Eye (tissue), 1 donor: ENCODE measurements around the gene ME3.
"Not testable (repeated sequence)": the region's sequence is repeated elsewhere in the genome, so short reads cannot be mapped to it uniquely, and the experiment has no call there.

Experiments used
- DNase-seq: peaks from one replicate; pipeline ENCODE4 v3.0.0-alpha.2; 2015

Gene ME3

DNA sequence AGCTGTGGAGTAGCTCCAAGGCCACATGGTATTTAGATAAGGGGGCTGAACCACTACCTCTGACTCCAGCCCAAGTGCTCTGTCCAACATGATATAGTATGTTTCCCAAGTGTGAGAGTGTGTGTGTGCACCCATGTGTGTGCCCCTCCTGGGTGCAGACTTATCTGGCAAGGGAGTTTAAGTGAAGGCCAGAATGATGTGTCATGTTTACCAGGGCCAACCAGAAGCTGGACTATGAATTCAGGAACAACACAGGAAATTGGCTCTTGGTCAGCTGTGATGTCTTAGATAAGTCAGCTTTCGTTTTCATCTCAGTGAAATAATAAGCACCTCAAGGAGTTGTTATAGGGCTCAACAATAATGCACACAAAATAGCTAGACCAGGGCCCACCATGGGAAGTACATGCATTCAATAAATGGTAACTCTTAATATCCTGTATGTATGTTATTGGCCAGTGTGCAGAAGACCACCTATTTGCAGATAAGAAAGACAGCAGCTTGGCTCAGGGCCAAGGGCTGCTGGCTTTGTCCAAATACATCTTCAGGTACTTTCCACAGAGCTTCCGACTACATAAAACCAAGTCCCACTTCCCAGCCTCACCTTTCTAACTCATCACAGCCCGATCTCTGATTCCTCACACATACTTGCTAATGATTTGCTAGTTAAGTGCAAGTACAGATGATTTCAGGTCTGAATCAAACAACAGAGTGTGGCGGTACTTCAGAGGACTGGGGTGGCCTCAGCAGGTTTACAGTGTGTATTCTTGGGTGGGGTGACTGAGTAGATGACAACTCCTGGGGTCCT, 120.9 kb downstream of the ME3 start:
- DNase-seq = peak; percentile 9

DNA sequence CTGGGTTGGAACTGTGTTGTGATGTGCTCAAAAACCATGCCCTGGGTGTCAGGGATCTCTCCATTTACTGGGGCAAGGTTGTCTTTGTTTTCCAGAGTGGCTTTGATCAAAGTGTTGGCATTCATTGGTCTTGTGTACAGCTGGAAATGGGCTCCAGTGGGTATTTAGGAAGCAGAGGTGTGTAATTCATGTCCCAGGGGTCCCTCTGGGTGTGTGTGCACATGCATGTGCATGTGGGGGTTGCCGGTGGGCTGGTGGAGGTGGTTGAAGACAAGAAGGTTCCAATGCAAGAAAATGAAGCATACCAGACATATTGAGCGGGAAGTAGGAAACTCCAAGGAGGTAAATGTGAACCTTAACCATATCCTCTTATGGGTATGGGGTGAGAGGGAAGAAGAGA, 121.7 kb downstream of the ME3 start:
- no peak for DNase-seq

GRCh38 chr11:86548271-86548917, 124.0 kb downstream of the ME3 start:
- peak; percentile 46 for DNase-seq

- DNase-seq = peak; percentile 17
These were observed 124.7 kb downstream of the ME3 start for GRCh38 chr11:86547727-86548126.

DNA sequence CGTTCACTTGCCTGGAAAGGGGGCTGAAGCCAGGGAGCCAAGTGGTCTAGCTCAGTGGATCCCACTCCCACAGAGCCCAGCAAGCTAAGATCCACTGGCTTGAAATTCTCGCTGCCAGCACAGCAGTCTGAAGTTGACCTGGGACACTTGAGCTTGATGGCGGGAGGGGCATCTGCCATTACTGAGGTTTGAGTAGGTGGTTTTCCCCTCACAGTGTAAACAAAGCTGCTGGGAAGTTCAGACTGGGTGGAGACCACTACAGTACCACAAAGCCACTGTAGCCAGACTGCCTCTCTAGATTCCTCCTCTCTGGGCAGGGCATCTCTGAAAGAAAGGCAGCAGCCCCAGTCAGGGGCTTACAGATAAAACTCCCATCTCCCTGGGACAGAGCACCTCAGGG, 131.1 kb downstream of the ME3 start:
- not testable (repeated sequence) for DNase-seq

GRCh38 chr11:86538223-86538548, 134.2 kb downstream of the ME3 start:
- DNase-seq = no peak

DNA sequence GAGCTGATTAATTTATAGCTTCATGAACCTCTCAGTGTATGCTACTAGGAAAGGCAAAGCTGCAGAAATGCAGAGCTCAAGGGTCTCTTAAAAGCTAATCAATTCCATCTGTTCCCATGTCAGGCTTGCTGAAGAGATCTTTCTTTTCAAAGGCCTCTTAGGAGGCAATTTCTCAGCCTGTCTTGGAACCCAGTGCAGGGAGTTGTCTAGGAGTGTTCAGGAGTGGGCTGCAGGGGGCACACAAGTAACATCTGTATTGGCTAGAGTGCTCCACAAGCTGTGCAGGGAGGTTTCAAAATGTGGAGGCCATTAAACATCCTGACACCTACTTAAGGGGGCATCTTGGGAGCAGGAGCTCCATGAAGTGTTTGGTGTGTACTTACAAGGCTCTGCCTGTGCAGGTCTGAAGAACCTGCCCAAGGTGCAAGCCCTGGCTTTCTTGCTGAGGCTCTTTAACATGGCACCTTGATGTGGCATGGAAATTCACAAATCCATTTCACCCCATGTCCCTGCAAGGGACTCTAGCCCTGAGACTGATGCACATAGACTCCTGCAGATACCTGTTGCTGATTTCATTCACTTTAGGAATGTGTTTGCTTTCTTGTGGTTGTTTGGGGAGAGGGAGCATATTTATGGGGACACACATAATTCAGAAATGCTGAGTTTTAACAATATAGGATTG, 134.7 kb downstream of the ME3 start:
- peak; percentile 39 for DNase-seq

DNA sequence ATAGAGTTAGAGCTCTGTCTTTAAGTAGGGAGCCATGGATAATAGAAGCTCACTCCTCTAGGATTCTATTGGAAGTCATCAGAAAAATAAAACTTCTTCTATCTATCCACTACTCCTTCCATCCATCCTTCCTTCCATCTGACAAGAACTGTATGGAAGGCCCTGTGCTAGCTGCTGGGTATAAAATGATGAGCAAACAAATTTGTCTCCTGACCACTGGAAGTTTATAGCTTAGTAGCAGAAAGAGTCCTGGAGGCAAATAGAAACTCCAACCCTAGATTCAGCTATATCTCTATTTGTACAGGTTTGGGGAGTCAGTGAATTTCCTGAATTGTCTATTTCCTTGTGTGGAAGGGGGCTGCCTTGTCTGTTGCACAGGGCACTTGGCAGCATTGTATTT, 136.6 kb downstream of the ME3 start:
- no peak for DNase-seq

DNA sequence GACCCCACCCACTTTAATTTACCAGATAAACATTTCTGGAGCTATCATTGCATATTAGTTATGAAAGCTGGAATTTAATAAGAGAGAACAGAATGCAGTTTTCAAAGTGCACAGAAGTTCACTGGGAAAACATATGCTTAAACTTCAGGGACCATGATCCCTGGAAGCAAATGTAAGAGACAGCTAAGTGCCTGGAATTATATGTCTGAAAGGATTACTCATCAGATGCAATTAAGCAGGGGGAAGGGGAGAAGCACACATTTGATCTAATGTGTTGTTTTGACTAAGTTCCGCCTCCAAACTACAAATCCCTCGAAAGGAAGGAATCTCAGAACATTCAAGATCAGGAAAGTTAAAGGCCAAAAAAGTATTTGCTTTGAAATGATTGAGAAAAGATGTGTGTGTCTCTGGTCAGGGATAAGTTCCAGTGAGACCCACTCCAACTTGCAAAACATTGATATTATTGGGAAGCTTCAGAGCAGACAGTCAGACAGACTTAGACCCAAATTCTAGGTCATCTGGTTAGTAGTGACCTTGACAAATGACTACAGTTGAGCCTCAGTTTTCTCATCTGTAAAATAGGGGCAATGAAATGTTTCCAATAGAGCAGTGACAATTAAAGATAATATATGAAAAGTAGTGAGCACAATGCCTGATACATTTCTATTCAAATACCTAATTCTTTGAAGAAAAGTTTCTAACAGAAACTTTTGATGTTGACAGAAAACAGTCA, 147.6 kb downstream of the ME3 start:
- DNase-seq = peak; percentile 81

- peak; percentile 62 for DNase-seq
These were observed 148.4 kb downstream of the ME3 start for GRCh38 chr11:86523738-86524619.

DNA sequence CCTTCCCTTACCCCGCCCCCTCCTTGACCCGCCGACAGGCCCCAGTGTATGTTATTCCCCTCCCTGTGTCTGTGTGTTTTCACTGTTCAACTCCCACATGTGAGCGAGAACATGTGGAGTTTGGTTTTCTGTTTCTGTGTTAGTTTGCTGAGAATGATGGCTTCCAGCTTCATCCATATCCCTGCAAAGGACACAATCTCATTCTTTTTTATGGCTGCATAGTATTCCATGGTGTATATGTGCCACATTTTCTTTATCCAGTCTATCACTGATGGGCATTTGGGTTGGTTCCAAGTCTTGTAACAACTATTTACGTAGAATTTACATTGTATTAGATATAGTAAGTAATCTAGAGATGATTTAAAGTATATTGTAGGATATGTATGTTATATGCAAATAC, 149.9 kb downstream of the ME3 start:
- not testable (repeated sequence) for DNase-seq

GRCh38 chr11:86519064-86519911, 153.1 kb downstream of the ME3 start:
- peak; percentile 74 for DNase-seq

DNA sequence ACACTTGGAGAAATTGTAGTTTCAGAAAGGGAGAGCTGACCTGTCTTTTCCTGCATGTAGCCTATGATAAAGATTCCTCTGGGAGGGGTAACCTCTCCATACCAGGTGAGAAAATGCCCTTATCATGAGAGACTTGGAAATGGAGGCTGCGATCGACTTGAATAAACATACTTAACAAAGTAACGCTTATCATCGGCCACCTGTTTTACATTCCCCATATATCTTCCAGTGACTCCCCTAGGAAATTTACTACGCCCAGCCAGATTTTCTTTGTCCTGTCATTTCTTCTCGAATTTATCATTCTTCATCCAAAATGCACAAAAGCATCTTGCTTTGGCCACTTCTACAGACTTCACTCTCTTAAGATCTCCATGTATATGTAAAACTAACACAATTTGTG, 154.2 kb downstream of the ME3 start:
- DNase-seq = no peak

DNA sequence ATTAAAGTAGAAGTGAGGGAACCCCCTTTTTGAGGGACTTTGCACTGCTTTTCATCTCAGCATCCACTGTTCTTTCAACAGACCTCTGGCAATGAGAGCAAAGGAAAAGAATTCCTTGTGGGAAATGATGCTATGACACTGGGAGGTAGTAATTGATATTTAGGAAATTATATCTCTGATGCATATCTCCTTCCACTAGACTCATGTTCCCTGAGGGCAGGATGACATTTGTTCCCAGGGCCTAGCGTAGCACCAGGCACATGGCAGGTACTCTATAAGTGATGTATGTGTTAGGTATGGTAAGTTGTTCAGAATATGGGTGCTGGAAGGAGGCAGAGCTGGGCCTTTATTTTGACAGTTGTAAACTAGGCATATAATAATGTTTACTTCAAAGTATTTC, 154.9 kb downstream of the ME3 start:
- DNase-seq = no peak

GRCh38 chr11:86515297-86516094, 156.9 kb downstream of the ME3 start:
- DNase-seq = peak; percentile 48

- no peak for DNase-seq
These were observed 158.0 kb downstream of the ME3 start for GRCh38 chr11:86514453-86514852.

DNA sequence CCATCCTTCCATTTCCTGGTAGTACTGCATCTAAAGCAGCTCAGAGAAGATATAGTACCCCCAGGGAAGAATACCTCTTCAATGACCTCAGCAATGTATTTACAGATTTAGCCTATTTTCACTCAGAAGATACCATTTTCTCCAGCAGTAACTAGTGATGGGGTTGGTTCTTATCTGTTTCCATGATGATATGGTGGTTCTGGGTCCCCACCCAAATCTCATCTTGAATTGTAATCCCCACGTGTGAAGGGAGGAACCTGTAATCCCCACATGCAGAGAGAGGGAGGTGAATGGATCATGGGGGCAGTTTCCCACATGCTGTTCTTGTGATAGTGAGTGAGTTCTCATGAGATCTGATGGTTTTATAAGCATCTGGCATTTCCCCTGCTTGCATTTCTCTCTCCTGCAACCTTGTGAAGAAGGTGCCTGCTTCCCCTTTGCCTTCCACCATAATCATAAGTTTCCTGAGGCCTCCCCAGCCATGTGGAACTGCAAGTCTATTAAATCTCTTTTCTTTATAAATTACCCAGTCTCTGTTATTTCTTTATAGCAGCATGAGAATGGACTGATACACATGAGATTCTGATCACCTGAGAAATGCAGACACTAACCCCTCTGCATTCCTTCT, 158.6 kb downstream of the ME3 start:
- DNase-seq = no peak

GRCh38 chr11:86513138-86513537, 159.3 kb downstream of the ME3 start:
- no peak for DNase-seq

DNA sequence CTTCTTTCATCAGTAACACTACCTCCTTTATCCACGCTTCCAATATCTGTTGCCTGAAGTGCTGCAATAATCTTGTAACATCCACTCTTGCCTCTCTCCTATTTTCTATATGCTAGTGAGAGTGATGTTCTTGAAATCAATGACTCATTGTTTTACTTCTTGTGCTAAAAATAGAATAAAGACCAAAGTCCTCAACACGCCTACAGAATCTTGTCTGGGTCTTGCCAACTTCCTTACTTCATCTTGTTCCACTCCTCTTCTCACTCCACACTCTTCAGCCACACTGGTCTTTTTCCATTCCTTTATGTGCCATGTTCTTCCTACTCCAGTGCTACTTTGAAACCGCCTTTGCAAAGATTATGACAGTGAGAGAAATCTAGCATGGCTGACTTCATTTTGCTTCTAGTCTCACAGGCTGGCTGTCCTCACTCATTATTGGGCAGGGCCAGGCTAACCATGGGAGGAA, 161.3 kb downstream of the ME3 start:
- no peak for DNase-seq

- DNase-seq = no peak
These were observed 161.7 kb downstream of the ME3 start for GRCh38 chr11:86510674-86511073.
